Activated naive CD8-positive, alpha-beta T cell (primary cell): Measurements from ENCODE around the gene ANAPC16.
"Not testable (repeated sequence)": the region's sequence is repeated elsewhere in the genome, so short reads cannot be mapped to it uniquely, and the experiment has no call there.

ENCODE experiments used
- H3K27ac Mint-ChIP-seq: one replicate; pipeline ENCODE4 v1.8.0; 2021; ENCODE audit warnings: mixed read lengths
- H3K27me3 Mint-ChIP-seq: one replicate; pipeline ENCODE4 v1.8.0; 2021; ENCODE audit warnings: mixed read lengths
- H3K36me3 Mint-ChIP-seq: one replicate; pipeline ENCODE4 v1.8.0; 2021; ENCODE audit warnings: mixed read lengths
- H3K4me1 Mint-ChIP-seq: one replicate; pipeline ENCODE4 v1.8.0; 2021; ENCODE audit warnings: low read depth, mixed read lengths
- H3K4me3 Mint-ChIP-seq: one replicate; pipeline ENCODE4 v1.8.0; 2021; ENCODE audit warnings: mild to moderate bottlenecking, mixed read lengths
- H3K9me3 Mint-ChIP-seq: one replicate; pipeline ENCODE4 v1.8.0; 2021; ENCODE audit warnings: low read depth, mixed read lengths

The ANAPC16 gene

GRCh38 chr10:72245949-72246525, 30.2 kb downstream of the ANAPC16 start:
- Mint-ChIP-seq H3K36me3 (no peaks in the 10 kb centered on the region), H3K4me3 (no peak overlapping the region), H3K27ac (peak overlapping the region; percentile 84), H3K27me3 (no peaks in the 10 kb centered on the region), H3K4me1 (peaks cover 83% of the 10 kb centered on the region), H3K9me3 (no peaks in the 10 kb centered on the region)

- Mint-ChIP-seq H3K9me3 (no peaks in the 10 kb centered on the region), H3K4me1 (peaks cover 81% of the 10 kb centered on the region), H3K4me3 (peak overlapping the region; percentile 81), H3K27ac (peak overlapping the region; percentile 94), H3K27me3 (no peaks in the 10 kb centered on the region), H3K36me3 (no peaks in the 10 kb centered on the region)
Measured at GRCh38 chr10:72248468-72249151, 32.8 kb downstream of the ANAPC16 start.

- not testable (repeated sequence) for H3K9me3 Mint-ChIP-seq, H3K27me3 Mint-ChIP-seq, H3K36me3 Mint-ChIP-seq
- Mint-ChIP-seq H3K27ac (peak overlapping the region; percentile 94), H3K4me1 (peaks cover 76% of the 10 kb centered on the region), H3K4me3 (peak overlapping the region; percentile 81)
Measured at GRCh38 chr10:72249176-72249862, 33.5 kb downstream of the ANAPC16 start.

- peak overlapping the region; percentile 75 for H3K27ac Mint-ChIP-seq
- H3K36me3 Mint-ChIP-seq = no peaks in the 10 kb centered on the region
- no peaks in the 10 kb centered on the region for H3K27me3 Mint-ChIP-seq
- H3K9me3 Mint-ChIP-seq = no peaks in the 10 kb centered on the region
- no peak overlapping the region for H3K4me3 Mint-ChIP-seq
- H3K4me1 Mint-ChIP-seq = peaks cover 76% of the 10 kb centered on the region
Measured at GRCh38 chr10:72250666-72251065, 34.9 kb downstream of the ANAPC16 start.

GRCh38 chr10:72251635-72252034, 35.8 kb downstream of the ANAPC16 start:
- no peaks in the 10 kb centered on the region for H3K27me3 Mint-ChIP-seq
- no peaks in the 10 kb centered on the region for H3K9me3 Mint-ChIP-seq
- H3K27ac Mint-ChIP-seq = peak overlapping the region; percentile 61
- H3K4me1 Mint-ChIP-seq = peaks cover 74% of the 10 kb centered on the region
- H3K4me3 Mint-ChIP-seq = peak overlapping the region; percentile 27
- no peaks in the 10 kb centered on the region for H3K36me3 Mint-ChIP-seq

- Mint-ChIP-seq H3K27ac (peak overlapping the region; percentile 51), H3K9me3 (no peaks in the 10 kb centered on the region), H3K4me1 (peaks cover 73% of the 10 kb centered on the region), H3K4me3 (no peak overlapping the region), H3K27me3 (no peaks in the 10 kb centered on the region), H3K36me3 (no peaks in the 10 kb centered on the region)
Measured at GRCh38 chr10:72252972-72253371, 37.2 kb downstream of the ANAPC16 start.

GRCh38 chr10:72253578-72253977, 37.8 kb downstream of the ANAPC16 start:
- H3K27ac Mint-ChIP-seq = peak overlapping the region; percentile 51
- no peaks in the 10 kb centered on the region for H3K9me3 Mint-ChIP-seq
- no peak overlapping the region for H3K4me3 Mint-ChIP-seq
- H3K4me1 Mint-ChIP-seq = peaks cover 71% of the 10 kb centered on the region
- H3K27me3 Mint-ChIP-seq = no peaks in the 10 kb centered on the region
- H3K36me3 Mint-ChIP-seq = no peaks in the 10 kb centered on the region

GRCh38 chr10:72254813-72255568, 39.2 kb downstream of the ANAPC16 start:
- H3K9me3 Mint-ChIP-seq = no peaks in the 10 kb centered on the region
- peaks cover 75% of the 10 kb centered on the region for H3K4me1 Mint-ChIP-seq
- H3K4me3 Mint-ChIP-seq = peak overlapping the region; percentile 61
- no peaks in the 10 kb centered on the region for H3K36me3 Mint-ChIP-seq
- peak overlapping the region; percentile 90 for H3K27ac Mint-ChIP-seq
- no peaks in the 10 kb centered on the region for H3K27me3 Mint-ChIP-seq

GRCh38 chr10:72255977-72256729, 40.3 kb downstream of the ANAPC16 start:
- Mint-ChIP-seq H3K9me3 (no peaks in the 10 kb centered on the region), H3K27ac (peak overlapping the region; percentile 51), H3K27me3 (no peaks in the 10 kb centered on the region), H3K36me3 (no peaks in the 10 kb centered on the region), H3K4me1 (peaks cover 78% of the 10 kb centered on the region), H3K4me3 (peak overlapping the region; percentile 32)

GRCh38 chr10:72257051-72257892, 41.5 kb downstream of the ANAPC16 start:
- peaks cover 77% of the 10 kb centered on the region for H3K4me1 Mint-ChIP-seq
- H3K36me3 Mint-ChIP-seq = no peaks in the 10 kb centered on the region
- no peaks in the 10 kb centered on the region for H3K27me3 Mint-ChIP-seq
- peak overlapping the region; percentile 2 for H3K4me3 Mint-ChIP-seq
- no peaks in the 10 kb centered on the region for H3K9me3 Mint-ChIP-seq
- H3K27ac Mint-ChIP-seq = peak overlapping the region; percentile 11

- Mint-ChIP-seq H3K36me3 (no peaks in the 10 kb centered on the region), H3K9me3 (no peaks in the 10 kb centered on the region), H3K4me1 (peaks cover 69% of the 10 kb centered on the region), H3K4me3 (no peak overlapping the region), H3K27me3 (no peaks in the 10 kb centered on the region), H3K27ac (peak overlapping the region; percentile 70)
Measured at GRCh38 chr10:72258617-72259016, 42.8 kb downstream of the ANAPC16 start.

- H3K27ac Mint-ChIP-seq = peak overlapping the region; percentile 90
- peaks cover 72% of the 10 kb centered on the region for H3K4me1 Mint-ChIP-seq
- H3K9me3 Mint-ChIP-seq = no peaks in the 10 kb centered on the region
- H3K36me3 Mint-ChIP-seq = no peaks in the 10 kb centered on the region
- no peaks in the 10 kb centered on the region for H3K27me3 Mint-ChIP-seq
- peak overlapping the region; percentile 87 for H3K4me3 Mint-ChIP-seq
Measured at GRCh38 chr10:72259491-72260238, 43.9 kb downstream of the ANAPC16 start.

- H3K27me3 Mint-ChIP-seq = no peaks in the 10 kb centered on the region
- H3K4me3 Mint-ChIP-seq = peak overlapping the region; percentile 87
- H3K9me3 Mint-ChIP-seq = no peaks in the 10 kb centered on the region
- H3K27ac Mint-ChIP-seq = peak overlapping the region; percentile 90
- no peaks in the 10 kb centered on the region for H3K36me3 Mint-ChIP-seq
- H3K4me1 Mint-ChIP-seq = peaks cover 67% of the 10 kb centered on the region
Measured at GRCh38 chr10:72260239-72260975, 44.6 kb downstream of the ANAPC16 start.
